SK-N-MC (cell line): ENCODE measurements around the gene ARRB1.

ENCODE experiments used
- EZH2 ChIP-seq: fragments of 200-600 bp; sonication (generic); IDR thresholded peaks from one replicate; pipeline ENCODE4 v1.6.1; 2017; ENCODE audit warnings: antibody characterized with exemption
- POLR2AphosphoS5 ChIP-seq: IDR thresholded peaks from 2 replicates; pipeline ENCODE4 v1.6.1; 2012; ENCODE audit warnings: mild to moderate bottlenecking, low read depth, low read length, borderline replicate concordance

GRCh38 chr11:75383246-75383645 is 31.8 kb upstream of the ARRB1 start:
- TF ChIP-seq POLR2AphosphoS5 (no peak), EZH2 (no peak)
